GM18861 (cell line): ENCODE data around the gene HTRA2.

Experiments used
- ATAC-seq: cut with Tn5 transposase; IDR thresholded peaks from one replicate; pipeline ENCODE4 v1.9.1; 2021; ENCODE audit not compliant: unreplicated experiment

Gene HTRA2

DNA sequence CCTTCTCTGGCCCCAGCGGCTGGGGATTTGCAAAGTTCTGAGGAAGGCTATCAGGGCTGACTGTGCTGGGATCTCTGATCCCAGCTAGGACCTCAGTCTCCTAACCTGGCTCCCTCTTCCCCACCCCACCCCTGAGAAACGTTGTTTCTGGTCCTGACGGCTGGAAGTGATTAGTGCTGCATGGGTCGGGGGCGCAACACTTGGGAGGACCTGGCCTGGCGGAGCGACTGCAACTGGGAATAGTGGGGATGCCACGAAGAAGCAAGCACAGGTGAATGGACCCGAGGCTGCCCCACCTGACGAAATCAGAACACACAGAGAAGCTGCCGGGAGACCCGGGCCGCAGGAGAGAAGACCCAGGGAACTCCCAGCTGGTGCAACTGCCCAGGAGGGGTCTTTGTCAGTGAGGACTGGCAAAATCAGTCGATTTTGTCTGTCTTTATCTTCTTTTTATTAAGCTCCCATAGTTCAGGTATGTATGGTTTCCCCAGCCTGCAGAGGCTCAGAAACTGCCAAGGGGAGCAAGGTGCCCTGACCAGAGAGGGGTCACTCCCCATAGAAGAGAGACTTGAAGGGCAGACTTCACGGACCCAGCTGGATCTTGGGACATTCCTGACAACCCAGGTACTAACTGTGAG is 29.7 kb upstream of the HTRA2 start:
- ATAC-seq: no peak

DNA sequence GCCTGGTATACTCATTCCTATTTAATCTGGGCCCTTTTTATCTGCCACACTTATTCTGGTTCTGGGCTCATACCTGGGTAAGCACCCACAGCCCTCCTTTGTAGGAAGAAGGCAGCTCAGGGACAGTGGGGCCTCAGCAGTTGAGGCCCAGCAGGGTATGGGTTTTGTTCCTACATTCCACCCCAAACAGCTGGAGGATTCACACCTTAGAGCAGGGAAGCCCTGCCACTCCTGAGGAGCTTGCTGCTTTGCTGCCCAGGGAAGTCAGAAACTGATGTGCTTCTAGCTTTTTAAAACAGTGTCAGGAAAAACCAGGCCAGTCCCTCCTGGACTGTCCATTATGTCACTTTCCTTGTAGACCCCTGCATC is 29.2 kb upstream of the HTRA2 start:
- no peak for ATAC-seq

- ATAC-seq: no peak
Measured at GRCh38 chr2:74501335-74502071, 28.2 kb upstream of the HTRA2 start.

GRCh38 chr2:74502147-74502719 is 27.5 kb upstream of the HTRA2 start:
- no peak for ATAC-seq

- peak; percentile 45 for ATAC-seq
Measured at GRCh38 chr2:74502720-74503505, 26.8 kb upstream of the HTRA2 start.

- no peak for ATAC-seq
Measured at GRCh38 chr2:74503506-74504475, 25.9 kb upstream of the HTRA2 start.

DNA sequence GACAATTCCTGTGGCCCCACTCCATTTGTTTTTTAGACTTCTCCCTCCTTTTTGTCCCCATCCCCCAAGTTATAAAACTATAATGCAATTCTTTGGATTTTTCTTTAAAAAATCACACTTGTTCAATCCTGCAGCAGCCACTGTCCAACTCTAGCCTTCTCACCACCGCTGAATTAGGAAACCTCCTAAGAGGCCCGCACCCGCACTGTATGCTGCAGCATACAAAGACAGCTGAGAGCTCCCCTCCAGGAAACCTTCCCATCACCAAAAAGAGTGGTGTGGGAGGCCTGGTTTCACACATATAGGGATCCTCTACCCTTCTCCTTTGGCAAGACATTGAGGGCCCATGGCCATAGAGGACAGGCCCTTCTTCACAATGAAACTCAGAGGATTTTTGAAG is 25.1 kb upstream of the HTRA2 start:
- no peak for ATAC-seq

DNA sequence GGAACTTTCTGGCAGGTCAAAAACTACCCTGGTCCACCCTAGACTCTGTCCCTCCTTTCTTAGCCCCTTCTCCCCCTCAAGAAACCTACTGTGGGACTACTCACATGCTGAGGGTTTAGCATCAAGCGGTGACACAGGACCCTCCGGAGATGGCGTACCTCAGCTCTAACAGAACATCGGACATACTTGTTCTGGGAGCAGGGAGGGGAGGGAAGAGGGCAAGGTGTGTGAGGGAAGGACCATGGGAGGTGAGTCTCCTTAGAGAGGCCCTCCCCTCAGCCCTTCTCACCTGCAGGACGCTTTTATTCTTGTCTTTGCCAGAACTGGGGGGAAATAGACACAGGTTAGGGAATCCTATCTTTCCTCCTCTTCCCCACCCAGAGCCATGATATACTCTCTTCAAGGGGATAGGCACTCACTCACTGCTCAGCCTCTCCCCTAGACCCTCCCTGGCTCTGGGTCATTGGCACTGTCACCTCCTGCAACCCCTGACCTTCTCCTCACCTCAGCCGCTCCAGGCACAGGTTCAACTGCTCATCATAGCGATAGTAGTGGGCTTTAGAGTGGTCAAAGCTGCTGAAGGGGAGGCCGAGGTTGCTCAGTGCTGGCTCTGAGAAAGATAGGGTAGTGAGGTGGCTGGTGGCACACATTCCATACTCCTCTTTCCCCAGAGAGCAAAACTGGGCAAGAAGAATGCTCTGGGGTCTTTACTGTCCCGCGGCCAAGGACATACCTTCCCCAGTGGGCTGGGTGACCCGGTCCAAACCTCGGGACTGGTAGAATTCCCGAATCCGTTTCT is 24.1 kb upstream of the HTRA2 start:
- ATAC-seq: no peak

DNA sequence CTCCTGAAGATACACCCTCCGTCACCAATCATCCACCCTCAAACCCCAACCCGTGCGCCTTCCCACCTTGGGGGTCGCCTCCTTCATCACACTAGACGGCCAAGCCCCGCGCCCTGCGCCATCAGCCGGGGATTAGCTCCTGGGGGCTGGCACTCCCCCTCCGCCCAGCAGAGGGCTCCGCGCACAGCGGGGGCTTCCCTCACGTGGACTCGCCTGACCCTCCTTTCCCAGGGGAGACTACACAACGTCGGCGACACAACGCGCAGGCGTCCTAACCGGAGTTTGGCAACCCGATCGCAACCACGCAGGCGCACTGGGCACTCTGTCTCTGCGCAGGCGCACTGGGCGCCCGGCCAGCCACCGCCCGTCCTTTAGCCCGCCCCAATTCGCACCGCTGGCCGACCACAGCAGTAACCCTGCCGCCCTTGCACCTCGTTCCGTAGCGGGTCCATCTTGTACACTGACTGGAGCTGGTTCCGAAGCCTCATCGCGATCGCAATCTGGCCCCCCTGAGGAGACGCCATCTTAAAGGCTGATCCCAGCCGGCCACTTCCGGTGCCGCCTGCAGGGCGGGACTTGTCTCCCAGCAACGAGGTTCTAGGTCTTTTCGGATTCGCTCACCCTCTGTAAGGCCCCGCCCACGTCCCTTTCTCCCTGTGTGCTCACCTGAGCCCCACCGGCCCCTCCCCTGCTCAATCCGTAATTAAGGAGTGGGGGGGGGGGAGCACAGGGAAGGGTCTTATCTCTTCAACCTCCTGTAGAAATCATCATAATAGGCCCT is 22.4 kb upstream of the HTRA2 start, which contains the start of gene PCGF1:
Gene PCGF1, minus strand, starts transcription at position 551 of the 781 bp plus-strand sequence. Its CDS starts 27 bp downstream, at position 524.
- ATAC-seq: peak; percentile 80

DNA sequence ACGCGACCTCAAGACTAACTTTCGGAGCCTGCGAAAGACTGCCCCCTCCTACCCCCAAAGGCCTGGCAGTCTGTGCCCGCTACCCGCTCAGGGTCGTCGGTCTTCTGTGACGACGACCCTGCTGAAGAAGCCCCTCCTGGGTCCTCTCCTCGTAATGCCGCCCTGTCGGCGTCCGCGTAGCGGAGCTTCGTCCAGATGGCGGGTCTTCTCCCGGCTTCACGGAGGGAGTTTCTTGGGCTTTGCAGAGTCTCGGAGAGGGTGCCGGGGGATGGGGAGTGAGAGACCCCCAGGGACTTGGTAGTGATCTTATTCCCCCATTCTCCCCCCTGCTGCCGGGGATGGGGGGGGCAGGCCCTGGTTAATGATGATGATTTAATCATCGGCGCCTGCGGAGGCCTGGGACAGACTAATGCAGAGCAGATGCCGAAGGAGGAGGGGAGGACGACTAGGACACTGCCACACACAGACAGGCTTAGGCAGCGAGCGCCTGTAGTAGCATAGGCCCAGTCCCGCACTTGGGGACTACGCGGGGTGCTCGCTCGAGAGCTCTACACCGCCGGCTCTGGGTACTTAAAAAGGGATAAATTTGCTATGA is 21.7 kb upstream of the HTRA2 start:
- ATAC-seq: peak; percentile 3

DNA sequence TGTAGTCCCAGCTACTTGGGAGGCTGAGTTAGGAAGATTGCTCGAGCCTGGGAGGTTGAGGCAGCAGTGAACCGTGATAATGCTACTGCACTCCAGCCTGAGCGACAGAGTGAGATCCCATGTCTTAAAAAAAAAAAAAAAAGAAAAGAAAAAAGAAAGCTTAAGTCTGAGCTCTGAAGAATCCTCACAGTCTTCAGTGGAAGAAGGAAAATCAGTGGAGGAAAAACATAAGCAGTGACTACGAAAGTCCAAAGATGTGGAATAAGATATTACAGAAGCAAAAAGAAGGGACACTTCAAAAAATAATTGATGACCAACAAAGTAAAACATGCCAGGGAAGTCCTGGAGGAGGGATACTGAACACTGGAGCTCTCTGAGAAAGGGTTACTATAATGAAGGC is 19.5 kb upstream of the HTRA2 start:
- ATAC-seq: no peak

GRCh38 chr2:74511104-74511989 is 18.4 kb upstream of the HTRA2 start:
- no peak for ATAC-seq

- ATAC-seq: no peak
Measured at GRCh38 chr2:74512744-74513604, 16.8 kb upstream of the HTRA2 start.

GRCh38 chr2:74513605-74514367 is 15.9 kb upstream of the HTRA2 start:
- ATAC-seq: no peak

GRCh38 chr2:74514368-74515270 is 15.1 kb upstream of the HTRA2 start, which contains the start of gene TLX2:
TLX2 (plus strand) TSS chr2:74514450; CDS start chr2:74514807, 357 bp downstream.
- no peak for ATAC-seq
